ENCODE results near the gene C12orf56.
A peak's percentile ranks its signal among the peaks of the same experiment; 100 is the strongest.
"Not testable (repeated sequence)": the region's sequence is repeated elsewhere in the genome, so short reads cannot be mapped to it uniquely, and the experiment has no call there.

The C12orf56 gene

DNA sequence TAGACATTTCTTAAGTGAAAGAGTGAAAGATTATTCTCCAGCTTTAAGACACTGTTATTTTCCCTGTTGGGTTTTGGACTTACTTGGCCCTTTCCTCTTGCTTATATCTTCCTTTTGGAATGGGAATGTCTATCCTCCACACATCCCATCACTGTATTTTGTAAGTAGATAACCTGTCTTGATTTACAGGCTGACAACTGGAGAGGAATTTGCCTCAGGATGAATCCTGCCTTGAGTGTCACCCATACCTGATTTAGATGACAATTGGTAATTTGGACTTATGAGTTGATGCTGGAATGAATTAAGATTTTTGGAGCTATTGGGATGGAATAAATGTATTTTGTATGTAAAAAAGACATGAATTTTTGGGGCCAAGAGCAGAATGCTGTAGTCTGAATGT, 94.3 kb downstream of the C12orf56 start:
- DNase-seq = no peak

DNA sequence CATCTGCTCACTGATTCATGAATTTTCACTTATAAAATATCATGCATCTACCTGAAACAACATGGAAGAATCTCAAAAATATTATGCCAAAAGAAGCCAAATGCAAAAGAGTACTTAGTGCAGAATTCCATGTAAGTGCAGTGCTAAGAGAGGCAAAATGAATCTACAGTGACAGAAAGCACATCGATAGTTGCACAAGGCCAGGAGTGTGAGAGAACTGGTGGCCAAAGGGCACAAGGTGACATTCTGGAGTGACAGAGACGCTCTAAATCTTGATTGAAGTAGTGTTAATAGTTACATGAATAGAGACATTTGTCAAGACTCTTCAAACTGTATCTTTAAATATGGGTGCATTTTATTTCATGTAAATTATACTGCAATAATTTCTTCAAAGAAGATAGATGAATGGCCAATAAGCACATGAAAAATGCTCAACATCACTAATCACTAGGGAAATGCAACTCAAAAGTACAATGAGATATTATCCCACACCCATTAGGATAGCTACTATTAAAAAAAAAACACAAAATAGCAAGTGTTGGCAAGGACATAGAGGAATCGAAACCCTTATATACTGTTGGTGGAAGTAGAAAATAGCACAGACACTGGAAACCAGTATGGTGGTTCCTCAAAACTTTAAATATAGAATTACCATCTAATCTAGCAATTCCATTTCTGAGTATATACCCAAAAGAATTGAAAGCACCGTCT, 96.7 kb downstream of the C12orf56 start:
- DNase-seq = no peak

DNA sequence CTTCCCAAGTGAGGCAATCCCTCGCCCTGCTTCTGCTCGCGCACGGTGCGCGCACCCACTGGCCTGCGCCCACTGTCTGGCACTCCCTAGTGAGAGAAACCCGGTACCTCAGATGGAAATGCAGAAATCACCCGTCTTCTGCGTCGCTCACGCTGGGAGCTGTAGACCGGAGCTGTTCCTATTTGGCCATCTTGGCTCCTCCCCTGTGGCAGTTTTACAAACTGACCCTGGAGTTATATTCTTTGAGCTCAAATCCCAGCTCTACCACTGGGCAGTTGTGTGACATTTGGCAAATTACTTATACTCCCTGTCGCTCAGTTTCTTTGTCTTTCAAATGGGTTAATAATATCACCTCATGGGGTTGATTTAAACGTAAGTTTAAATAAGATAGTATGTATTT, 97.4 kb downstream of the C12orf56 start:
- DNase-seq = not testable (repeated sequence)

DNA sequence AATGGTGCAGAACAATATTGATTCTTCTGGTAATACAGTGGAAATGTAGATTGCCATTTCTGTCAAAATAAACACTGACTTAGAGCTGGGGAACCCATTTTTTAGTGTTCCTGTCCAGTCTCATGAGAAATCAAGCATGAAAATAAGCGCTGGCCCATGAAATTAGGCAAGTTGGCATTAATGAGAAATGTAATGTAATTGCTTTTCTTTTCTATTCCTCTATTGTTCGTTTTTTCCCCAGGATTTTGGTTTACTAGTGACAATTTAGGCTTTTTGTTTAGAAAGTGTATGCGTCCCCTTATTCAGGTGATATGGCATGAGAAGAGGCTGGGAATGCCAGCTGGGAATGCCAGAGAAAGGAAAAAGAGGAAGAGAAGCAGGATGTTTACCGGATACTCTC, 104.0 kb downstream of the C12orf56 start:
- no peak for DNase-seq

DNA sequence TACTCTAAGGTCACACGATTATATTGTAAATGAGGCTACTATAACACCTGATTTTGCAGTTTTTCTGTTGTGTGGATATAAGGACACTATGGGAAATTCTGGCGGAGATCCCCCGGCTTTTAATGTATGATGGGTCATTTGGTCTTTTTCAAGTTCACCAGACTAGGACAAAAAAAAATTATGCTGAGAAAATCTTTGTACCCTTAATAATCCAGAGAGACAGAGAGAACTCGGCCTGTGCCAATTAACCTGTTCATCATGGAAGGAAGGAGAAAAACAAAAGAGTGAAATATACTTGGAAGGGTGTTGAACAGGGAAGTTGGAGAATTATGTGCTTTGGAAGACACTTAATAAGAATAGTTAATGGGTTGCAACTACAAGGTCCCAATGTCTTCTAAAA, 106.3 kb downstream of the C12orf56 start:
- DNase-seq = no peak

DNA sequence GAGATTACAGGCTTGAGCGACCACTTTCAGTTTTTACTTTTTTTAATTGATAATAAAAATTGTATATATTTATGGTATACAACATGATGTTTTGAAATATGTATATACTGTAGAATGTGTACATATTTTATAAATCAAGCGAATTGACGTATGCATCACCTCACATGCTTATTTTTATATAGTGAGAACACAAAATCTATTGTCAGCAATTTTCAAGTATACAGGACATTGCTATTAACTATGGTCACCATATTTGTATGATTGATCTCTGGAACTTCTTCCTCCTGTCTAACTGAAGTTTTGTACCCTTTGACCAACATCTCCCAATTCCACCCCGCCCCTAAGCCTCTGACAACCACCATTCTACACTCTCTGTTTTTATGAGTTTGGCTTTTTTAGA, 112.1 kb downstream of the C12orf56 start:
- no peak for DNase-seq

DNA sequence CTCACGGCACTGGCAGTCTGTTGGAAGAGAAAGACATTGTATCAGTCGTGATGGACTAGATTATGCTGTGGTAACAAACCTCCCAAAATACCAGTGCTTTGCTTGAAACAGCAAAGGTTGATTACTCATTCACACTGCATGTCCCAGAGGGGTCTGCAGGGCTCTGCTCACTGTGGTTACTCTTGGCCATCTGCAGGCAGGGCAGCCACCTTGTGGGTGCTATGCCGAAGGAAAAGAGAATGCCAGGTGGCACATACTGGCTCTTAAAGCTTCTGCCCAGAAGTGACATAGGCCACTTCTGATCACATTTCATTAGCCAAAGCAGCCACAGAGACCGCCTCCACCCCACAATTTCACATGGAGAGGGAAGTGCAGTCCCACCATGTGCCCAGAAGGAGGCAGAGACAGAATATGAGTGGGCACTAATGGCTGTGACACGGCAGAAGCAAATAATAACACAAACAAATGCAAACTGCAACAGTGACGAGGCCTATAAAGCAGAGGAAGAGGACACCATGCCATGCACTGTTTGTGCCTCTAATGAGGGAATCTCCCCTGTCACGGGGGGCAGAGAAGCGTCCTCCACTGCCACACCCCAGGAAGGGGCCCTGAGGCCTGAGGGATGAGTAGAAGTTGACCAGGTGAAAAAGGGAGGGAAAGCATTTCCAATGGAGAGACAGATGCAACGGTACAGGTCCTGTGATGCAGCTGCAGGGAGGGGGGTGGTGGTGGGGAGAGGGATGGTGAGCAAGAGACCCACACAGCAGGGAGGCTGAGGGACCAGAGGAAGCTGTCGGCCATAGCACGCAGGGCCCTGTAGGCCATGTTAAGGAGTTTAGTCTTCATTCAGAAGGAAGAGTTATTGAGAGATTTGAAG, 116.8 kb downstream of the C12orf56 start:
- peak; percentile 29 for DNase-seq

DNA sequence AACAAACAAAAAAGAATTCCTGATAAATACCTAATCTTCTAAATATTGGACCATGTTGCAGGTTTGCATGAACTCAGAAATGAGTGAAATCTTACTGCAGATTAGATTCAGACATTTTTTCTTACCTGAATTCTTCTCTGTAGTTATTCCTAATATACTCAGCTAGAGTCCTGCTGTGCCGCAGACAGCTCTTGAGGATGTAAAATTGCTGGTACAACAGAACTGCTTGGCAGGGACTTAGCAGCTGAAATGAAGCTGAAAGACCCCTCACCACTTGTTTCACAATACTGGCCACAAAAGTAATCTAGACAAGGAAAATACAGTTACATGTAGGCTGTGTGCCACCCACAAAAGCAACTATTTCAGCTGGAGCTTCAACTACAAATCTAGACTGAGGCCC, 120.1 kb downstream of the C12orf56 start:
- no peak for DNase-seq

DNA sequence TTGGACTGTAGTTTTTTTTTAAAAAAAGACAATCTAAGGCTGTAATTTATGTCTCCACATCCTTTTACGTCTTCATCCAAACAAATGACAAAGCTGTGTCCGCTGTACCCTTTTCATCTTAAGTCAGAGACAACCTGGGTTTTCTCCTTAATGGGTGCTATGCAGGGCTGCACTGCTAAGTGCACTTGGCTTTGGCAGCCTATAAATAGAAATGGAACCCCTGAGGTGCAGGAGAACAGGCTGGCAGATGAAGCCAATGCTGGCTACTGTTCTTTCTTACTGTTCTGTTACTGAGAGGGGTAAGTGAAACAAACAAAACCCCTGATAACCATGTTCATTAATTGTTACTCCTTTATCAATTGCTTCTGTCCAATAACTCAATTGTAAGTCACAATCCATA, 121.4 kb downstream of the C12orf56 start:
- no peak for DNase-seq

DNA sequence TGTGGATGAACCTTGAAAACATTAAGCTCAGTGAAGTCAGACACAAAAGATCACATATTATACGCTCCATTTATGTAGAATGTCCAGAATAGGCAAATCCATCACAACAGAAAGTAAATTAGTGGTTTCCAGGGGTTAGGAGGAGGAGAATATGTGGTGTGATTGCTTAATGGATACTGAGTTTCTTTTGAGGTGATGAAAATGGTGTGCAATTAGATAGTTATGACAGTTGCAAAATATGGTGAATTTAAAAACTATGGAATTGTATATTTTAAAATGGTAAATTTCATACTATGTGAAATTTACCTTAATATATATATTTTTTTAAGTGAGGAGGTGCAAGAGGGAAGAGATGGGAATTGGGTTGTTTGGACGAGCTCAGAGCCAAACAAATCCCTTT, 122.1 kb downstream of the C12orf56 start:
- DNase-seq = no peak

DNA sequence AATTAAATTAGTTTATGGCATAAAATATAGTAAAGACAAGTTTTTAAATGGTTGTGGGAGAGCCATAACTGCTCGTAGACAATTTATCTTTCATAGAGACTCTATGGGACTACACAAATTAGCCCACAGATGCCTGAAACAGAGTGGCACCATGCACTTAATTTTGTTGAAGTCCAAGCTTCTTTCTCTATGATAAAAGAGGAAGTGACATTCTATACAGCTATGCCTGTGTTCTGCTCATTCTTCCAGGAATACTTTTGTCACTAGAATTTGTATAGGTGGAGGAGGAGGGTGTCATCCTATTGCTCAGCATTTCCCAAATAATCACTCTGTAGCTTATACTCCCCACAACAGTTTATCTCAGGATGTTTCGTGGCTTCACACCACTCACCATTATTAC, 124.7 kb downstream of the C12orf56 start:
- DNase-seq = no peak

DNA sequence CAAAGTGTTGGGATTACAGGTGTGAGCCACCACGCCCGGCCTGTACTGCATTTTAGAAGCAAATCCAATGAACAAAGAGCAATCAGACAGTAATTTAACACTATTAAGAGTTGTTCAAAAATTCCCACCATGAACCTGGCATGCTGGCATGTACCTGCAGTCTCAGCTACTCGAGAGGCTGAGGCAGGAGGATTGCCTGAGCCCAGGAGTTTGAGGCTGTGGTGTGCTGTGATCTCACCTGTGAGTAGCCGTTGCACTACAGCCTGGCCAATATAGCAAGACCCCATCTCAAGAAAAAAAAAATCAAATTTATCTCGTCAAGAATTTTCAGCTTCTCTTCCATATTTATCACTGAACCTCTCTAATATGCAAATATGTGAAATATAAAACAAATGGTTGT, 128.7 kb downstream of the C12orf56 start:
- DNase-seq = no peak

DNA sequence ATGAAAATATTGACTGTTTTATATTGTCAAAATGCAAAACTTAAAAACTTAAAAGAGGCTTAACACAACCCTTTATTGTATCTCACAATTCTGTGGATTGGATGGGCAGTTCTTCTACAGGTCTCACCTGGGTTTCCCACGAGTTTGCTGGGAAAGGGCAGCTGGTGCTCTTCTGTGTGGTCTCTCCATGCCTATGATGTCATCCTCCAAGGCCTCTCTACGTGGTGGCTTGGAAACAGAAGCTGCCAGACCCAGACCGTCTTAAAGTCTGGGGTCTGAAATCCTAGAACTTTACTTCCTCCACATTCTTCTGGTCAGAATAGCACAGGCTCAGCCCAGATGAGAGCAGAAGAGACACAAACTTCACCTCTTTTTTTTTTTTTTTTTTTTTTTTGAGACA, 132.0 kb downstream of the C12orf56 start:
- DNase-seq = no peak

DNA sequence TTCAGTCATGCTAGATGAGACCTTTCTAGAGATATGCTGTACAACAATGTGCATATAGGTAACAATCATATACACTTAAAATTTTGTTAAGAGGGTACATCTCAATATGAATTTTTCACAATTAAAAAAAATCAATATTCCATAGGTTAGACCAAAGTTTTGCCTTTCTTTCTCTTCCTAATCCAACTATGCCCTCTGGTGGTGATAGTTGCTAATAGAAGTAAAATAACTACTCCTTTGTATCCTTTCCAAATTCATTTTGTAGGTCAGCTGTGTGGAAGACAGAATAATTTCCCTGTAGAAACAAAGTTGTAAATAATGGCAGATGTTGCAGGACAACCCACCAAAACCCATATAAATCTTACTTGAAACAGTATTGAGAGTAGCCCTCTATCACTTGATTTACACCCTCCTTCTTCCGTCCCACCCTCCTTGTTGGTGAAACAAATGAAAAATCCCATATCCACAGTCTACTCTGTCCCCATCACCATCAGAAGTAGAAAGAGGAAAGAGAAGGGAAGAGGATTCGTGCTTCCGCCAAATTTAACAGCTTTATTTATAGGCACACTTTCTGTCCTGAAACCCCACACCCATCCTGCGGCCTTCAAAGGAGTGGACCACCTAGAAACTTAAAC, 134.3 kb downstream of the C12orf56 start:
- DNase-seq = no peak

DNA sequence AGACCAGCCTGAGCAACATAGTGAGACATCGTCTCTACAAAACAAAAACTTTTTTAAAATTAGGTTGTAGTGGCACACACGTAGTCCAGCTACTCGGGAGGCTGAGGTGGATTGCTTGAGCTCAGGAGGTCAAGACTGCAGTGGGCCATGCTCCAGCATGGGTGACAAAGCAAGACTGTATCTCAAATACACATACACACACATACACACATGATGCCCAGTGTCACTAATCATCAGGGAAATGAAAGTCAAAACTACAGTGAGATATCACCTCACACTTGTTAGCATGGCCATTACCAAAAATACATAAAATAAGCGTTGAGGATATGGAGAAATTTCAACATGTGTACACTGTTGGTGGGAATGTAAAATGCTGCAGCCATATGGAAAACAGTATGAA, 135.3 kb downstream of the C12orf56 start:
- no peak for DNase-seq

DNA sequence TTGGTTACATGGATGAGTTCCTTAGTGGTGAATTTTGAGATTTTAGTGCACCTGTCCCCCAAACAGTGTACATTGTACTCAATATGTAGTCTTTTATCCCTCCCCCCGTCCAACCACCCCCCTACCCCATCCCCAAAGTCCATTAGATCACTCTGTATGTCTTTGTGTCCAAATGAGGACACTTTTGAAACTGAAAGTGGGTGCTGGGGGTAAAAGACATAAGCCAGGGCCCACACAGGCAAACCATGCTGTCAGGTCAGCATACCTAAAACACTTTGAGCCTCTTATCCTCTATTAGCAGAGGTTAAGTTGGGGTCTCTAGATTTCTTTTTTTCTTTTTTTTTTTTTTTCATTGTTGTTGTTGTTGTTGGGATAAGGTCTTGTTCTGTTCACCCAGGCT, 137.2 kb downstream of the C12orf56 start:
- no peak for DNase-seq

DNA sequence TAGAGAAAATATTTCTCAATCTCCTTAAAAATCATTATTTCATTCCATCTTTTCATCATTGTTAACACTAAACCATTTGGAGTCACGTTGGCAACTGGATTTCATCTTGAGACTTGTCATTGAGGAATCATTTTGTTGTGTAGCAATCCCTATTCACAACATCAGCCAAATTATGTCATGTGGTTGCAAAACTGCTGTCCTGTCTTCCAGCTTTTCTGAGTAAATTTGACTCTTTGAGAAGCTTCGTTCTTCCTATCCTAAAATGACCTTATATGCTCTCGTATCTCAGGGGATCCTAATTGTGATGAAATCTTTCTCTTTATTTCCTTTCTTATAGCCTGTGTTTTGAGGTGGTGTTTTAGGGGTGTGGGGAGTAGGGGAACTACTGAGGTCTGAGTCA, 137.9 kb downstream of the C12orf56 start:
- no peak for DNase-seq

DNA sequence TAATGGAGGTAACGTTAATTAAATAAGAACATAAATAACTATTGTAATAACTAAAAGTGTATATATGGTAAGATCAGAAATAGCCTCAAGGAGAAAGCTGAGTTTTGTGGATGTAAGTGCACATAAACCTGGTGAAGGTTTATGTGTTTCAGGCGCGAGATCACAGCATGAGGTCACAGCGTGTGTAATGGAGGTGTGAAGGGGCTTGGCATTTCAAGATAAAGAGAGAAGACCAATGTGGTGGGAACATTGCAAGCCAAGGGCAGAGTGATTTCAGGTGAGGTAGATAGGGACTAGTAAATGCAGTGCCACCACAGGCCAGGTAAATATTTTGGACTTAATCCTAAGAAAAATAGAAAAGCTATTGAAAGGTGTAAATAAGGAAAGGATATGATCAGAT, 146.7 kb downstream of the C12orf56 start:
- no peak for DNase-seq

DNA sequence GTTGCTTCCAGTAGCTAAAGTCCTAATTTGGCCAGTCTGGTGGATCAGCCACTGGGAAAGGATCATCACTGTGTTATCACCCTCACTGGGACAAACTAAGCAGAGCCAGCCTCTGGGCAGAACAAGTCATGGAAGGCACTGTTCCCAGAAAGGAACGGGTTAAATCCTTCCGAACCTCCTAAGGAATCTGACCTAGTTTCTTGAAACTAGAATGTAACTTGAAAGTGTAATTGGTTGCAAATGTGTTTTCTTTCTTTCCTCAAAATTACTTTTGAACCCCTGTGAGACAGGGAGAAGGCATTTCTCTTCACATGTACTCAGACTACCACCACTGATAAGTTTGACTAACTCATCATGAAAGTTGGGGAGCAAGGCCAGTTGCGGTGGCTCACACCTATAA, 149.8 kb downstream of the C12orf56 start:
- DNase-seq = no peak

DNA sequence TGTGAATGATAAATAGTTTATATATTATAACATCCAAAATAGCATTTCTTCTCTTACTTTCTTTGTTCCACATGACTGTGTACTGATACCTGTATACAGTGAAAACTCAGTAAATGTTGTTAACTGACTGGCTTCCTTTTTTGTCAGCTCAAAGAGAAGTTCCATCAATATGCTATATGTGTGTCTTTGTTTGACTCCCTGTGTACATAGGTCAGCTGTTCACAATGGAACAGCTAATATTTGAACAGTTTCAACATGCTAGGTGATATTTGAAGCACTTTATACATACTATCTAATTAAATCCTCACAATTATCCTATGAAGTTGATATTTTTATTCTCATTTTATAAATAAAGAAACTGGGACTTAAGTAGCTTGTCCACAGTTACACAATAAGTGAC, 153.2 kb downstream of the C12orf56 start:
- DNase-seq = no peak

DNA sequence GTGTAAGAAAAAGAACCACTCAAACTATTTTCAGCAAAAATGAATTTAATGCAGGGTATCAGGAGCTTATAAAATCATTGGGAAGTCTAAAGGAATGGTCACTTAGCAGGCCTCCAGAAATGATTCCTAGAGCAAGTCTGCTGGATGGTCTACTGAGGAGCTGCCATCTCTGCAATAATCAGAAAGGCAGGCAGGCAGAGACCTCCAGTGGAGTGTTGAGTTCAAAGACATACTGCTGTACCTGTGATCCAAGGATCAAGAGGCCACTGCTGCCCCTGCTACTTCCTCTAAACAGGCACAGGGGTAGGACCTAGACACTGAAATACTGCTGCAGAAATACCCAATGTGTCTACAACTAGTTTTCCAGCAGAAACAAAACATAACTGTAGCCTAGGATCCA, 154.0 kb downstream of the C12orf56 start:
- no peak for DNase-seq

DNA sequence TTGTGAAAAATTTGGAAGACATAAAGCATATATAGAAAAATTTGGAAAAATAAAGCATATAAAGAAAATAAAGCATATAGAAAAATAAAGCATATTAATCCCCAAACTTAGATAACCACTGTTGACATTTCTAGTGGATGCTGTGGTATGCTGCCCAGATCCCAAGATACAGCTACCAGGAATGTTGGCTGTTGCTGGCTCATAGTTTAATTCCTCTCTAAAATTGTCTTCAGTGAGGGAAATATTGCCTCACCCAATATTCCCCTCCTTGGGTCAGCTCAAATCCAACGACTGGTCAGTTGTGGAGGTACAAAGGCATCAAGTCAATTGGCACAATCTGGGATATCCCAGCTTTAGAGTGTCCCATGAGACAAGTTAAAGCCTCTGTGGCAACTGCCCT, 158.4 kb downstream of the C12orf56 start:
- DNase-seq = no peak

DNA sequence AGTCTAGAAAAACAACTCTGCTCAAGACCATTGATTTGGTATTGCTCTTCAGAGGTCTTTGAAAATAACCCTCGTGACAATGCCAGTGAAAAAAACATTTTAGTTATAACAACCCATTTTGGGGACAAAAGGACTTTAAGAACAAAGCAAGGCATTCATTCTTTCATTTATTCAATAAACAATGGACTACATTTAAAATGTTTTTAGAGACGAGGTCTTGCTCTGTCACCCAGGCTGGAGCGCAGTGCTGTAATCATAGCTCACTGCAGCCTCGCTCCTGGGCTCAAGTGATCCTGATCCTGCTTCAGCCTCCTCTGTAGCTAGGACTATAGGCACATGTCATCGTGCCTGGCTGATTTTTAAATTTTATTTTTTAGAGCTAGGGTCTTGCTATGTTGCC, 160.8 kb downstream of the C12orf56 start:
- DNase-seq = no peak

DNA sequence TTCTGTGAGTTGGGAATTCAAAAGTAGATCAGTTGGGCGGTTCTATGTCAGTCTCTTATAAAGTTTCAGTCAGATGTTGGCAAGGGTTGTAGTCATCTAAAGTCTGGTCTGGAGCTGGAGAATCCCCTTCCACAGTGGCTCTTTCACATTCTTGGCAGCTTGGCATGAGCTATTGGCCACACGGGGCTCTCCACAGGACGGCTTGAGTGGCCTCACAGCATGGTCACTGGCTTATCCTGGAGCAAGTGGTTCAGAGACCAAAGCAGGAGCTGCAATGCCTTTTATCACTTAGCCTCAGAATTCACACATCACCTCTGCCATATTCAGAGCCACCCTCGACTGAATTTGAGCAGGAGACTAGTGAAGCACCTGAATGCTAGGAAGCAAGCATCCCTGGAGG, 161.3 kb downstream of the C12orf56 start:
- no peak for DNase-seq

Measured in CD4-positive, alpha-beta T cell treated with Interleukin-6 for 4 hours (primary cell).